ENCODE results near the gene DPF1. TPM values are rescaled to one million over a fixed set of nuclear protein-coding genes. Genes with fewer than 3 reads are reported as not detected.

Gene DPF1
- total and polyA plus RNA-seq, 9 donors, result 0.23 to 1.0 (median 0.35) TPM; not detected in 2

GRCh38 chr19:38253788-38254187 is 29.8 kb upstream of the DPF1 start:
- H3K27me3 ChIP-seq, result no peaks in the 10 kb centered on the region
- no peaks in the 10 kb centered on the region for H3K9me3 ChIP-seq
- 60 to 66% (median 66%) methylated on average over 5 of the region's 5 CpGs for WGBS, 3 donors
- TF ChIP-seq EP300 (IDR thresholded peaks at IDR 0.05), result no peak
- TF ChIP-seq, protein P1, sequence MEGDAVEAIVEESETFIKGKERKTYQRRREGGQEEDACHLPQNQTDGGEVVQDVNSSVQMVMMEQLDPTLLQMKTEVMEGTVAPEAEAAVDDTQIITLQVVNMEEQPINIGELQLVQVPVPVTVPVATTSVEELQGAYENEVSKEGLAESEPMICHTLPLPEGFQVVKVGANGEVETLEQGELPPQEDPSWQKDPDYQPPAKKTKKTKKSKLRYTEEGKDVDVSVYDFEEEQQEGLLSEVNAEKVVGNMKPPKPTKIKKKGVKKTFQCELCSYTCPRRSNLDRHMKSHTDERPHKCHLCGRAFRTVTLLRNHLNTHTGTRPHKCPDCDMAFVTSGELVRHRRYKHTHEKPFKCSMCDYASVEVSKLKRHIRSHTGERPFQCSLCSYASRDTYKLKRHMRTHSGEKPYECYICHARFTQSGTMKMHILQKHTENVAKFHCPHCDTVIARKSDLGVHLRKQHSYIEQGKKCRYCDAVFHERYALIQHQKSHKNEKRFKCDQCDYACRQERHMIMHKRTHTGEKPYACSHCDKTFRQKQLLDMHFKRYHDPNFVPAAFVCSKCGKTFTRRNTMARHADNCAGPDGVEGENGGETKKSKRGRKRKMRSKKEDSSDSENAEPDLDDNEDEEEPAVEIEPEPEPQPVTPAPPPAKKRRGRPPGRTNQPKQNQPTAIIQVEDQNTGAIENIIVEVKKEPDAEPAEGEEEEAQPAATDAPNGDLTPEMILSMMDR (IDR thresholded peaks at IDR 0.05), result no peak
- TF ChIP-seq POLR2A (IDR thresholded peaks at IDR 0.05), result no peak
- peak overlapping the region; percentile 17 for H3K4me3 ChIP-seq
- H3K4me1 ChIP-seq (ENCODE audit: insufficient read depth), result peaks cover 24% of the 10 kb centered on the region
- DNase-seq, result peak in 1 of 5 donors; percentile 41
- intact Hi-C loops (cut with DNase I), result loop anchor here in 3 of 4 donors (5.0 kb wide), 2 partner anchors 64 to 69 kb away; partner anchors contain the start of genes KCNK6 (in 1 of the 3) and YIF1B (in 1 of the 3)
- peak overlapping the region; percentile 88 to 89 for H3K27ac ChIP-seq
- no peaks in the 10 kb centered on the region for H3K36me3 ChIP-seq

DNA sequence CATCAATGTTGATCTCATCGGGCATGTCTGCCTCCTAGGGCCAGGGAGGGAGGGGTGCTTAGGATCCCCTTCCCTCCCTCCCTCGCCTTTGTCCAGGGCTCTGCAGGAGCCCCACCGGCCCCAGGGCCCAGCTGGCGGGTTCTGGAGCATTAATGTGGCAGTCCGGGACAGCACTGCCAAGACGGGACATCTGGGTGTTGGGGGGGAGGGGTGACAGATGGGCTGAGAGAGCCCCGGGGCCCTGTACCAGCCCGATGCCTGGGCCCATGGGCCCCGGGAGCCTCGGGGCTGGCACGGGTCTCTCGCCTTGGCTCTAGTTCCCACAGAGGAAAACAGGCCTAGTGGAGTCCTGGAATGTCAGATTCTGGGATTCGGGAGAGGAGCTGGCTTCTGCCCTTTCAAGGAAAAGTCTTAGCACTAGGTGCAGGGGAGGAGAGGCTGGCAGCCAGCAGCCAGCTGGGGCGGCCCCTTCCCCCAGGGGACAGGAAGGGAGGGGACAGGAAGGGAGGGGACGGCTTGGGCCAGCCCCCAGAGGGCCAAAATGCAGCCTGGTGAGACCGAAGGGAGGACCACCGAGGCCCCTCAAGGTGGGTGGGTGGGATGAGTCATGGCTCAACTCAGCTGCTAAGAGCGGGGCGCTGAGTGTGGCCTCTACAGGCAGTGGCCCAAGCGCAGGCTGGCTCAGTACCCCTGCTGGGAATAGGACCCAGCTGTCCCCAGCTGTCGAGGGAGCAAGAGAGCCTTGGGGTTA is 29.1 kb upstream of the DPF1 start:
- Histone ChIP-seq H3K27ac (peak overlapping the region; percentile 88 to 89), H3K27me3 (no peaks in the 10 kb centered on the region), H3K4me1 (ENCODE audit: insufficient read depth) (peaks cover 24% of the 10 kb centered on the region), H3K9me3 (no peaks in the 10 kb centered on the region), H3K36me3 (no peaks in the 10 kb centered on the region), H3K4me3 (peak overlapping the region; percentile 17)
- 6 to 13% (median 10%) methylated on average over 21 of the region's 21 CpGs for WGBS, 3 donors
- TF ChIP-seq, protein P1 (IDR thresholded peaks at IDR 0.05), result no peak
- TF ChIP-seq POLR2A (IDR thresholded peaks at IDR 0.05) (no peak), EP300 (IDR thresholded peaks at IDR 0.05) (no peak)
- intact Hi-C loops (cut with DNase I), result loop anchor here in 3 of 4 donors (5.0 kb wide), 2 partner anchors 64 to 69 kb away; partner anchors contain the start of genes KCNK6 (in 1 of the 3) and YIF1B (in 1 of the 3)
- DNase-seq, result peak; percentile 53 to 67 (median 61)

DNA sequence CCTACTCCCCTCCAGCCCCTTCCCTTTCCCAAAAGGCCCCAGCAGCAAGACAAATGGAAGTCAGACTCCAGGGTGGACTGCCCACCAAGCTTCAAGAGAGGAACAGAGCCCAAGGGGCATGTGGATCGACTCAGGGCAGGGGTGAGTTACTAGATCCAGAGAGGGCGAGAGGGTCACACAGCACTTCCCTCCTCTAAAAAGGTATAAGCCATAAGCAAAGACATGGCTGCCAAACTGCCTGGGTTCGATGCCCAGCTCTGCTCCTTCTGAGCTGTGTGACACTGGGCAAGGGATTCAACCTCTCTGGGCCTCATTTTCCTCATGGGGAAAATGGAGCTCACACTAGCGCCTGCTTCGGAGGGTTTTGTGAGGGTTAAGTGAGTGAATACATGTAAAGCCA is 28.4 kb upstream of the DPF1 start:
- peaks cover 26% of the 10 kb centered on the region for H3K4me1 ChIP-seq (ENCODE audit: insufficient read depth)
- peak overlapping the region; percentile 17 for H3K4me3 ChIP-seq
- no peaks in the 10 kb centered on the region for H3K36me3 ChIP-seq
- no peaks in the 10 kb centered on the region for H3K27me3 ChIP-seq
- intact Hi-C loops (cut with DNase I), result loop anchor here in 3 of 4 donors (5.0 kb wide), 2 partner anchors 65 to 70 kb away; partner anchors contain the start of genes KCNK6 (in 1 of the 3) and YIF1B (in 1 of the 3)
- no peak for DNase-seq
- no peaks in the 10 kb centered on the region for H3K9me3 ChIP-seq
- 53 to 68% (median 67%) methylated on average over 5 of the region's 5 CpGs for WGBS, 3 donors
- TF ChIP-seq POLR2A (IDR thresholded peaks at IDR 0.05) (no peak), EP300 (IDR thresholded peaks at IDR 0.05) (no peak)
- TF ChIP-seq, protein P1 (IDR thresholded peaks at IDR 0.05), result no peak
- peak overlapping the region; percentile 88 to 89 for H3K27ac ChIP-seq

- peak; percentile 56 to 72 (median 65) for DNase-seq
- intact Hi-C loops (cut with DNase I), result loop anchor here in 3 of 4 donors (5.0 kb wide), 2 partner anchors 66 to 71 kb away; partner anchors contain the start of genes KCNK6 (in 1 of the 3) and YIF1B (in 1 of the 3)
- WGBS, 3 donors, result 2 to 4% (median 4%) methylated on average over 10 of the region's 10 CpGs
- no peaks in the 10 kb centered on the region for H3K36me3 ChIP-seq
- H3K4me3 ChIP-seq, result peak overlapping the region; percentile 11
- H3K27ac ChIP-seq, result peak overlapping the region; percentile 88 to 89
- peaks cover 26% of the 10 kb centered on the region for H3K4me1 ChIP-seq (ENCODE audit: insufficient read depth)
- H3K9me3 ChIP-seq, result no peaks in the 10 kb centered on the region
- no peaks in the 10 kb centered on the region for H3K27me3 ChIP-seq
- TF ChIP-seq POLR2A (IDR thresholded peaks at IDR 0.05), result no peak
- TF ChIP-seq, protein P1 (IDR thresholded peaks at IDR 0.05), result no peak
- TF ChIP-seq EP300 (IDR thresholded peaks at IDR 0.05), result no peak
These were observed 27.6 kb upstream of the DPF1 start for GRCh38 chr19:38251564-38252051.

Data from ovary (tissue), 9 donors.